SK-N-SH treated with all-trans-retinoic acid at 6 μM for 48 hours (cell line): Measurements from ENCODE around the gene EDN1.

ENCODE experiments used
- ARNTL ChIP-seq: fragments of 450-650 bp; formaldehyde crosslinking; IDR thresholded peaks from 2 replicates; pipeline ENCODE4 v1.5.0; 2020; ENCODE audit warnings: low read depth, mild to moderate bottlenecking, moderate library complexity, borderline replicate concordance
- BACH2 ChIP-seq: fragments of 250-450 bp; sonication (Bioruptor Pico); IDR thresholded peaks from 2 replicates; pipeline ENCODE4 v1.9.0; 2021; ENCODE audit warnings: mild to moderate bottlenecking, borderline replicate concordance
- GLIS3 ChIP-seq: fragments of 250-450 bp; sonication (Bioruptor Pico); IDR thresholded peaks from 2 replicates; pipeline ENCODE4 v1.5.0; 2020; ENCODE audit warnings: mild to moderate bottlenecking, moderate library complexity
- PATZ1 ChIP-seq: fragments of 250-450 bp; sonication (Bioruptor Pico); IDR thresholded peaks from 2 replicates; pipeline ENCODE4 v1.8.0; 2020; ENCODE audit warnings: mild to moderate bottlenecking, moderate library complexity, borderline replicate concordance
- POU6F1 ChIP-seq: fragments of 250-450 bp; sonication (Bioruptor Pico); IDR thresholded peaks from 2 replicates; pipeline ENCODE4 v1.8.0; 2021; ENCODE audit warnings: low read depth, mild to moderate bottlenecking, moderate library complexity, borderline replicate concordance
- TCF4 ChIP-seq: fragments of 250-450 bp; sonication (Bioruptor Pico); IDR thresholded peaks from 2 replicates; pipeline ENCODE4 v1.8.0; 2021; ENCODE audit warnings: mild to moderate bottlenecking, moderate library complexity, borderline replicate concordance
- TOX ChIP-seq: fragments of 250-450 bp; sonication (Bioruptor Pico); IDR thresholded peaks from 2 replicates; pipeline ENCODE4 v1.8.0; 2021; ENCODE audit warnings: mild to moderate bottlenecking, moderate library complexity, borderline replicate concordance
- TSHZ2 ChIP-seq: fragments of 250-450 bp; sonication (Bioruptor Pico); IDR thresholded peaks from 2 replicates; pipeline ENCODE4 v1.5.0; 2020; ENCODE audit warnings: mild to moderate bottlenecking, moderate library complexity
- ZNF70 ChIP-seq: fragments of 450-650 bp; formaldehyde crosslinking; IDR thresholded peaks from 2 replicates; pipeline ENCODE4 v1.5.0; 2020; ENCODE audit warnings: mild to moderate bottlenecking, moderate library complexity

GRCh38 chr6:12318749-12319148 is 28.6 kb downstream of the EDN1 start:
- no peak for TF ChIP-seq PATZ1 (CRISPR knock-in tag)
- TF ChIP-seq ZNF70 = no peak
- TF ChIP-seq ARNTL (CRISPR knock-in tag) = no peak
- no peak for TF ChIP-seq BACH2 (CRISPR knock-in tag)
- no peak for TF ChIP-seq TSHZ2
- no peak for TF ChIP-seq GLIS3 (CRISPR knock-in tag)
- no peak for TF ChIP-seq POU6F1
- no peak for TF ChIP-seq TCF4 (CRISPR knock-in tag)
- TF ChIP-seq TOX (CRISPR knock-in tag) = no peak
